Myocyte (in vitro differentiated cells): ENCODE measurements around the gene DCAKD. TPM values are rescaled to one million over a fixed set of nuclear protein-coding genes. Genes with fewer than 3 reads are reported as not detected.
"Not testable (repeated sequence)": the region's sequence is repeated elsewhere in the genome, so short reads cannot be mapped to it uniquely, and the experiment has no call there.

Source experiments
- DNase-seq: peaks from one replicate; pipeline ENCODE4 v3.0.0-alpha.2; 2012; ENCODE audit warnings: low read depth
- total RNA-seq: library from RNA; depleted of rRNA; stranded (reverse); fragments of >200 nt; gene quantifications from 2 replicates; pipeline ENCODE4 v1.2.3, GENCODE V29; 2014

The DCAKD gene
- total RNA-seq, 1 donor from 2014 or later, result 75.5 TPM

- DNase-seq, result no peak
Measured at GRCh38 chr17:45067637-45068036, 16.2 kb upstream of the DCAKD start.

DNA sequence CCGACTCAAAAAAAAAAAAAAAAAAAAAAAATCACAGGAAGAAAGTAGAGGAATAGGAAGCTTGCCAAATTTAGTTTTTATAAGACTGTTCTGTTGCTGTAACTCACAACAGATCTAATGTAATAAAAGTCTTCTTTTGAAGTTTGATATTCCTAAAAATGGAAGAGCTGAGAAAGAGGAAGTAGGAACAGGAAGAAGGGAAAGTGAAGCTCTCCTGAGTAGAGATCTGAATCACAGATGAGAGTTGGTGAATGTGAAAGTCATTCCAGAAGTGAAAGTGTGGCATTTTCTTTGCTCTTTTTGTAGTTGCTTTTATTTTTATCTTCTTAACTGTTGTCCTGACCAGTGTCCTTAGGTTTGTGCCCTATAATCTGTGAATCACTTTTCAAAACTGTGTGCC, 11.8 kb upstream of the DCAKD start:
- DNase-seq, result no peak

DNA sequence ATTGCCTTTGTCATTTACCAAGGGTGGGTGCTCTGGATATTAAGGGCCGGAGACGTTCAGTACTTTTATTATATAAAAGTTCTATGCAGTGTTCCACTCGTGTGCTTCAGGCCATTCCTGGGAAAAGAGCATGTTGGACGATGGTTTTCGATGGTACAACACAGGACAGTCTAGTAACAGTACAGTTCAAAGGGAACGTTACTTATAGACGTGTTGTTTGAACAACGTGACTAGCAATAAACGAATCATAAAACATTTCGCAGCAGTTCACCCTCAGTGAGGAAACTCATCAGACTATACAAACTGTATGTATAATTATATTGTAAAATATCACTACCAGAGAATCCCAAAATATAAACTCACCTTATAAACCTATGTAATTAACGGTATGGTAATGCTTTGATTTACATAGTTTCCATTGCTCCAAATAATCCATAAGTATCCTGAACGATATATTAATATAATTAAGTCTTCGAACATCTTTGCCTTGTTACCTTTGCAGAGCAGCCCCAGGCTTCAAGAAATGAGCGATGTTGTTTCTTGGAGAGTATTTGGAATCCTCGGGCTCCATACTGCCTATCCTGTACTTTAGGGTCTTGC, 10.3 kb upstream of the DCAKD start:
- no peak for DNase-seq

DNA sequence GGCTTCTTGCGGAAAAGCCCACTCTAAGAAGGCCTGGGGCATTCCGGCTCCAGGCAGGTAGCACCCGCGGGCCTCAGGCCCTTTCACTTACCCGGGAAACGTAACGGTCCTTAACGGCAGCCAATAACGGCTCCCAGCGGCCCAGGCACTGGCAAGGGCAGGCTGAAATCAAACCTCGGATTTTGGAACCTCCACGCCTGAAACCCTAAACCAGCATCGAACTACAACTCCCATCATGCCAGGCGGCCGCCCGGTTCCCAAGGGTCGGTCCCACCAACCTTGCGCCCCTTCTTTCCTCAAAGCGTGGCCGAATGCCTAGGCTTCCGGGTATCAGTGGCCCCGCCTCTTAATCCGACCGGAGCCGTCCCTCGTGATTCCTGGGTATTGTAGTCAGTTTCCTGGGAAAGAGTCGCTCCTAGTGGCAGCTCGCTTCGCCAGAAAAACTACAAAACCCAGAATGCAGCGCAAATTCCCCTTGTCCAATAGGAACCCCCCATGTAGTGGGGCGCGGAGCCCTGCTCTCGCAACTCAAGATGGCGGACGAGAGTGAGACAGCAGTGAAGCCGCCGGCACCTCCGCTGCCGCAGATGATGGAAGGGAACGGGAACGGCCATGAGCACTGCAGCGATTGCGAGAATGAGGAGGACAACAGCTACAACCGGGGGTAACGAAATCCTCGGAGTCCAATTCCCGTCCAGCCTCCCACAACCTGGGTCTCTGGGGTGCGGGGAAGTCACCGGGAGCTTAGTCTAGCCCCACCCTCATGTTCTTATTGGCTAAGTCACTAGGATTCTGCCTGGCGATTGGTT, 9.6 kb upstream of the DCAKD start, which contains the start of gene NMT1:
TSS of gene NMT1 (plus strand) at position 521 of the 809 bp plus-strand sequence. CDS start at position 534, 13 bp downstream.
- DNase-seq, result peak; percentile 100

- DNase-seq, result no peak
Measured at GRCh38 chr17:45060382-45060796, 9.0 kb upstream of the DCAKD start.

- peak; percentile 53 for DNase-seq
Measured at GRCh38 chr17:45052052-45052772, 780 bp upstream of the DCAKD start.

DNA sequence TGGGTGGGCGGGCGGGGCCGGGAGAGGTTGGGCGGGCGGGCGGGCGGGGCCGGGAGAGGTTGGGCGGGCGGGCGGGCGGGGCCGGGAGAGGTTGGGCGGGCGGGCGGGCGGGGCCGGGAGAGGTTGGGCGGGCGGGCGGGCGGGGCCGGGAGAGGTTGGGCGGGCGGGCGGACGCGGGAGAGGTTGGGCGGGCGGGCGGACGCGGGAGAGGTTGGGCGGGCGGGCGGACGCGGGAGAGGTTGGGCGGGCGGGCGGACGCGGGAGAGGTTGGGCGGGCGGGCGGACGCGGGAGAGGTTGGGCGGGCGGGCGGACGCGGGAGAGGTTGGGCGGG, 254 bp upstream of the DCAKD start:
- not testable (repeated sequence) for DNase-seq

DNA sequence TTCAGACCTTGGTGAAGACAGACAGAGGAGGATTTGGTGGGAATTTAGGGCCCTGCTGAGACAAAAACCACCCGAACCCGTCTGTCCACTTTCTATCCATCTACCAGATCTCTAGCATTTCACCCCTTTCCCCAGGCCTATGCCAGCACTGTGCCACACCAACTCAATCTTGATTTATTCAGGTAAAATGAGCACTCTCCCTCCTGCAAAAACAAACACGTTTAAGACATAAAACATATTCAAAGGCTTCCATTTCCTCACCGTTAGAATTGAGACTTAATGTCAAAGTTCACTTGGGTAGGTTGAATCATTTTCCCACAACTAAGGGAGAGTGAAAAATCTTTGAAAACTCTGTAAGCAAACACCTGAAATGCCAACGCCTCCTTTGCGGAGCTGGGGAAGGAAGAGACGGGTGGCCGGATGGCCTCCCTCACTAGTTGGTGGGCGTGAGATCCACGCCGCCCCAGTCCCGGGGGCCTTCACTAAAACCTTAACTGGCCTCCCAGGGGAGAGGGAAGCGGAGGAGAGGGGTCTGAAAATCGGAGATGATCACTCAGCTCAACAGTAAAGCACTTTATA, 862 bp downstream of the DCAKD start:
- DNase-seq, result no peak

- DNase-seq, result no peak
Measured at GRCh38 chr17:45048795-45049563, 2.5 kb downstream of the DCAKD start.

GRCh38 chr17:45046537-45047125, 4.8 kb downstream of the DCAKD start:
- no peak for DNase-seq

DNA sequence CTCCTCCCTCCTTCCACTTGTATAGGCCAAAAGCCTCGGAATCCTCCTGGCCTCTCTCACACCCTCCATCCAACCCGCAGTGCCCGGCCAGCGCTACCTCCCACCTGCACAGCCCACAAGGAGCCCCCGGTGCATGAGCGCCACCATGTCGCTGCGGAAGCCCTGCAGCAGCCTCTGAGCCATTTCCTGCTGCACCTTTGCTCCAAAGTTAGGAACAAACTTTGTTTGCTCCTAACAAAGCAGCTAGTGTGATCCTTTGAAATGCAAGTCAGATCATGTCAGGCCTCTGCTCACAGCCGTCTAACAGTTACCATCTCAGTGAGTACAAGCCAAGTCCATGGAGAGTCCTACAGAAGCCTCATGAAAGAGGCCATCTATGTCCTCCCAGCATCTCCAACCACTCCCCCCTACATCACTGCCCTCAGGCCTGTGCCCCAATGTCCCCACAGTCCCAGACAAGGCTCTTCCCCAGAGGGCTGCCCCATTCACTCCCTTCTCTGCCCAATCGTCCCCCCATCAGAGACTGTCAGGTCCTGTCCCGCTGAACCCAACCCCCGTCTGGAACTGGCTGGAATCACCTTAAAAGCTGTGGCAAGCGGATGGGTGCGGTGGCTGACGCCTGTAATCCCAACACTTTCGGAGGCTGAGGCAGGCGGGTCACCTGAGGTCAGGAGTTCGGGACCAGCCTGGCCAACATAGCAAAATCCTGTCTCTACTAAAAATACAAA, 7.5 kb downstream of the DCAKD start:
- DNase-seq, result no peak

- DNase-seq, result no peak
Measured at GRCh38 chr17:45042346-45043120, 8.9 kb downstream of the DCAKD start.

GRCh38 chr17:45040459-45040858, 11.0 kb downstream of the DCAKD start:
- peak; percentile 47 for DNase-seq

GRCh38 chr17:45038728-45039634, 12.5 kb downstream of the DCAKD start:
- DNase-seq, result peak; percentile 88

DNA sequence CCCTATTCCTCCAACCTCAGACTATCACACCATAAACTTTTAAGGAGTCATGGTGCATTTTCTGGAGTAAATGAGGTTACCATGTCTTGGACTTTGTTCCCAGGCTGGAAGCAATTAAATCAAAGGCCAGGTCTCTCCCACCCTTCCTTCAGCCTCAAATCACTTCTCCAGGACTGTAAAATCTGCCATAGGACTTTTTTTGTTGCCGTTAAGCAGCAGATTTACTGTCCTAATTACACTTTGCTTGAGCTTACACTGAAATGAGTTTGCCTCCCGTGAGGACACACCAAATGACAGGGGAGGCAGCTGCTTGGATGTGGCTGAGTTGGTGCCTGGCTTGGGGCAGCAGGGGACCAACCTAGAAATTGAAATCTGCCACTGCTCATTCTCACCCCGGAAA, 14.7 kb downstream of the DCAKD start:
- no peak for DNase-seq

- DNase-seq, result peak; percentile 65
Measured at GRCh38 chr17:45035848-45036247, 15.6 kb downstream of the DCAKD start.

DNA sequence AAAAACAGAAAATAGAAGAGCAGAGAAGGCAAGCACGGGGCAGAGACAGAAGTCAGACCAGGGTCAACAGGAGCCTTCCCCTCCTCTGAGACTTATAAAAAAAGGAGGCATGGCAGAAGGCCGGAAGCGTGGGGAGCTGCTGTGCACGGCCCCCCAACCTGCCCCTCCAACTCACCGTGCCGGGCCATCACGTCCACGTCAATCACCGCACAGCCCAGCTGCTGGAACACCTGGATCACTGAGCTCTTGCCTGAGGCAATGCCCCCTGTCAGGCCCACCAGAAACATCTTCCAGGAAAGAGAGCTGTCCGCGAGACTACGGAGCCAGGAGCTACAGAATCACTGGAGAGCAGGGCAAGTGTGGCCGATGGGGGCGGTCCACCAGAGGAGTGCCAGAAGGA, 16.8 kb downstream of the DCAKD start:
- no peak for DNase-seq

- no peak for DNase-seq
Measured at GRCh38 chr17:45032174-45032541, 19.3 kb downstream of the DCAKD start.
